ENCODE data around the gene SPRYD3.

SPRYD3 gene

GRCh38 chr12:53062011-53062961 is 16.9 kb downstream of the SPRYD3 start:
- no peak for DNase-seq

- DNase-seq: no peak
These were observed 17.7 kb downstream of the SPRYD3 start for GRCh38 chr12:53061404-53062010.

GRCh38 chr12:53060721-53061276 is 18.4 kb downstream of the SPRYD3 start:
- DNase-seq: no peak

GRCh38 chr12:53060064-53060720 is 19.0 kb downstream of the SPRYD3 start:
- DNase-seq: no peak

- DNase-seq: no peak
These were observed 19.6 kb downstream of the SPRYD3 start for GRCh38 chr12:53059434-53060063.

GRCh38 chr12:53058674-53059433 is 20.3 kb downstream of the SPRYD3 start:
- no peak for DNase-seq

GRCh38 chr12:53057816-53058500 is 21.2 kb downstream of the SPRYD3 start:
- no peak for DNase-seq

DNA sequence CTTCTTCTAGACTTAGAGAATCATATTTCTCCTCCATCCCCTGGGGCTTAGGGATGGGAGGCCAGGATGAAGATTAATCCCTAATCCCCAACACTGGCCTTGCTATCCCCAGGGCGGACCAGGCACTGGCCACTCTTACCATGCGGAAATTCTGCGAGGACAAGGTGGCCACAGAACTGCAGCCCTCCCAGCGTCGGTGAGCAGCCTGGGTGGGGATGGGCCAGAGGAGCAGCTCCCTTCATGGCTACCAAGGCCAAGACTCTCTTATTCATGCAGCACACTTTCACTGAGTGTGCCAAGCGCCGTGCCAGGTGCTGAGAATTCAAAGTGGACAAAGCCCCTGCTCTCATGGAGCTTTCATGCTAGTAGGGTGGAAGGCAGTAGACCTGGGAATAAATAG is 22.3 kb downstream of the SPRYD3 start:
- DNase-seq: no peak

DNA sequence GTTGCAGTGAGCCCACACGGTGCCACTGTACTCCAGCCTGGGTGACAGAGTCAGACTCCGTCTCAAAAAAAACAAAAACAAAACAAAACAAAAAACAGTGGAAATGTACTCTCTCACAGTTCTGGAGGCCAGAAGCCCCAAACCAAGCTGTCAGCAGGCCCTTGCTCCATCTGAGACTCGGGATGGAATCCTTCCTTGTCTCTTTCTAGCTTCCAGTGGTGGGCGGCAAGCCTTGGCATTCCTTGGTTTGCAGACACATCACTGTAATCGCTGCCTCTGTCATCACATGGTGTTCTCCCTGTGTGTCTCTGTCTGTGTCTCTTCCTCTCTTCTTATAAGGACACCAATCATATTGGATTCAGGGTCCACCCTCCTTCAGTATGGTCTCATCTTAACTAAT is 22.9 kb downstream of the SPRYD3 start:
- DNase-seq: no peak

GRCh38 chr12:53055471-53056266 is 23.5 kb downstream of the SPRYD3 start:
- DNase-seq: no peak

DNA sequence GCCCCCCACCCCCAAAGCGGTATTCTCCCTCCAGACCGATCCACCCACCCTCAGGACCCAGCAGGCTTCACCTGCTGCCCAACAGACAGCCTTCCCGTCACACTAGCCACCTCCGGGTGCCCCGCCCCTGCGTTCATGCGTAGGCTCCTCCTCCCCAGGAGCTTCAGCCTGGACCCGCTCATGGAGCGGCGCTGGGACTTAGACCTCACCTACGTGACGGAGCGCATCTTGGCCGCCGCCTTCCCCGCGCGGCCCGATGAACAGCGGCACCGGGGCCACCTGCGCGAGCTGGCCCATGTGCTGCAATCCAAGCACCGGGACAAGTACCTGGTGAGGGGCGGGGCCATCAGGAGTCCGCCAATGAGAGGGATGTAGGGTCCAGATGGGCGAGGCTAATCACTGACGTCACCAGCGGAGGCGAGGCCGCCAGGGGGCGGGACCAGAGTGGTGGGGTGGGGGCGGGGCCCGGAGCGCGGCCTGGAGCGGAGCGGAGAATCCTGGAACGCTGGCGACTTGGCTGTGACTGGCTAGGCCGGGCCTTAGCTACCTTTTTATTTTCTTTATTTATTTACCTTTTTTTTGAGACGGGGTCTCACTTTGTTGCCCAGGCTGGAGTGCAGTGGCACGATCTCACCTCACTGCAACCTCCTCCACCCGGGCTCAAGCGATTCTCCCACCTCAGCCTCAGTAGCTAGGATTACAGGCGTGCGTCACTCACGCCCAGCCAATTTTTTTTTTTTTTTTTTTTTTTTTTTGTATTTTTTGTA is 24.9 kb downstream of the SPRYD3 start:
- DNase-seq: peak; percentile 76

GRCh38 chr12:53053218-53054111 is 25.7 kb downstream of the SPRYD3 start:
- DNase-seq: no peak

- no peak for DNase-seq
These were observed 26.6 kb downstream of the SPRYD3 start for GRCh38 chr12:53052419-53053217.

- no peak for DNase-seq
These were observed 27.2 kb downstream of the SPRYD3 start for GRCh38 chr12:53051881-53052412.

- no peak for DNase-seq
These were observed 27.9 kb downstream of the SPRYD3 start for GRCh38 chr12:53051058-53051880.

GRCh38 chr12:53050426-53051057 is 28.6 kb downstream of the SPRYD3 start:
- DNase-seq: no peak
